Karpas-422 (cell line): ENCODE data around the gene LRR1. TPM values are rescaled to one million over a fixed set of nuclear protein-coding genes. Genes with fewer than 3 reads are reported as not detected.
"Not testable (repeated sequence)": the region's sequence is repeated elsewhere in the genome, so short reads cannot be mapped to it uniquely, and the experiment has no call there.

Source experiments
- DNase-seq: peaks from one replicate; pipeline ENCODE4 v3.0.0-alpha.2; 2015
- H2AFZ ChIP-seq: fragments of 200-600 bp; sonication (generic); 2 replicates; pipeline ENCODE4 v1.6.1; 2014; ENCODE audit warnings: antibody characterized with exemption, low read length, mixed read lengths
- H3K27ac ChIP-seq: fragments of 200-600 bp; sonication (generic); 2 replicates; pipeline ENCODE4 v1.5.1; 2014; ENCODE audit warnings: mild to moderate bottlenecking, low read length, moderate library complexity
- H3K27me3 ChIP-seq: fragments of 200-600 bp; sonication (generic); 2 replicates; pipeline ENCODE4 v1.6.1; 2014; ENCODE audit warnings: low read length, mixed read lengths
- H3K36me3 ChIP-seq: fragments of 200-600 bp; sonication (generic); 2 replicates; pipeline ENCODE4 v1.6.1; 2014; ENCODE audit warnings: low read length, mixed read lengths; ENCODE audit not compliant: insufficient read depth
- H3K4me1 ChIP-seq: fragments of 200-600 bp; sonication (generic); 2 replicates; pipeline ENCODE4 v1.6.1; 2014; ENCODE audit warnings: mild to moderate bottlenecking, low read length, mixed read lengths
- H3K4me2 ChIP-seq: fragments of 200-600 bp; sonication (generic); 2 replicates; pipeline ENCODE4 v1.6.1; 2014; ENCODE audit warnings: low read length, low read depth, mild to moderate bottlenecking; ENCODE audit not compliant: poor library complexity, severe bottlenecking
- H3K4me3 ChIP-seq: fragments of 200-600 bp; sonication (generic); 2 replicates; pipeline ENCODE4 v1.5.1; 2014; ENCODE audit warnings: mild to moderate bottlenecking, antibody characterized with exemption, low read length, mixed read lengths
- H3K79me2 ChIP-seq: fragments of 200-600 bp; sonication (generic); 2 replicates; pipeline ENCODE4 v1.6.1; 2014; ENCODE audit warnings: mild to moderate bottlenecking, low read length, mixed read lengths
- H3K9ac ChIP-seq: fragments of 200-600 bp; sonication (generic); 2 replicates; pipeline ENCODE4 v1.6.0; 2014; ENCODE audit warnings: low read length
- H3K9me2 ChIP-seq: fragments of 200-600 bp; sonication (generic), shearing (Covaris generic); replicated peaks from 2 replicates; pipeline ENCODE4 v1.6.0; 2014; ENCODE audit warnings: mild to moderate bottlenecking, low read length, moderate library complexity; ENCODE audit not compliant: insufficient read depth
- H3K9me3 ChIP-seq: fragments of 300-700, 200-600 bp; sonication (generic); 2 replicates; pipeline ENCODE4 v1.6.1; 2014; ENCODE audit warnings: low read length, mixed read lengths
- H4K20me1 ChIP-seq: fragments of 200-600 bp; sonication (generic); 2 replicates; pipeline ENCODE4 v1.6.1; 2014; ENCODE audit warnings: mild to moderate bottlenecking, antibody characterized with exemption, low read length, low read depth; ENCODE audit not compliant: insufficient read depth
- small RNA-seq: library from RNA; depleted of rRNA; stranded (forward); fragments of <200 nt; gene quantifications from one replicate; pipeline ENCODE3, GENCODE V24; 2014
- total RNA-seq: library from RNA; depleted of rRNA; stranded (reverse); fragments of >200 nt; shearing (Covaris generic); gene quantifications from 2 replicates; pipeline ENCODE4 v1.2.3, GENCODE V29; 2014; ENCODE audit warnings: low replicate concordance; rRNA removed

LRR1 gene
- total RNA-seq, 1 experiment from 2014 or later: 75.1 TPM

- Histone ChIP-seq H3K4me3 (no peak overlapping the region), H4K20me1 (0 out of 2 replicates have a peak, but pooled peaks cover 9% of the 10 kb centered on the region), H2AFZ (no peak overlapping the region), H3K9me3 (no peaks in the 10 kb centered on the region), H3K27ac (no peak overlapping the region), H3K4me2 (no peak overlapping the region), H3K36me3 (peaks cover 36% of the 10 kb centered on the region; the same call in 1 of the 2 replicates), H3K4me1 (peaks cover 14% of the 10 kb centered on the region; the same call in 1 of the 2 replicates), H3K9ac (no peak overlapping the region), H3K9me2 (no peaks in the 10 kb centered on the region), H3K27me3 (no peaks in the 10 kb centered on the region), H3K79me2 (peaks cover 69% of the 10 kb centered on the region)
- no peak for DNase-seq
Observed at GRCh38 chr14:49642163-49642562, 43.4 kb downstream of the LRR1 start.

- no peaks in the 10 kb centered on the region for H3K9me2 ChIP-seq
- no peak for DNase-seq
- H3K9me3 ChIP-seq: no peaks in the 10 kb centered on the region
- H3K27me3 ChIP-seq: no peaks in the 10 kb centered on the region
- no peak overlapping the region for H3K4me2 ChIP-seq
- H3K9ac ChIP-seq: no peak overlapping the region
- no peak overlapping the region for H3K27ac ChIP-seq
- no peaks in the 10 kb centered on the region for H4K20me1 ChIP-seq
- no peaks in the 10 kb centered on the region for H3K4me1 ChIP-seq
- H3K36me3 ChIP-seq: peaks cover 33% of the 10 kb centered on the region; the same call in 1 of the 2 replicates
- no peak overlapping the region for H3K4me3 ChIP-seq
- no peak overlapping the region for H2AFZ ChIP-seq
- H3K79me2 ChIP-seq: peaks cover 17% of the 10 kb centered on the region
Observed at GRCh38 chr14:49653508-49653907, 54.8 kb downstream of the LRR1 start.

GRCh38 chr14:49654511-49654910 lies 55.8 kb downstream of the LRR1 start:
- no peak for DNase-seq
- no peaks in the 10 kb centered on the region for H3K9me2 ChIP-seq
- H3K4me1 ChIP-seq: no peaks in the 10 kb centered on the region
- H3K9ac ChIP-seq: no peak overlapping the region
- H3K36me3 ChIP-seq: peaks cover 33% of the 10 kb centered on the region; the same call in 1 of the 2 replicates
- no peak overlapping the region for H3K4me2 ChIP-seq
- H3K9me3 ChIP-seq: no peaks in the 10 kb centered on the region
- no peak overlapping the region for H3K27ac ChIP-seq
- no peaks in the 10 kb centered on the region for H3K27me3 ChIP-seq
- H4K20me1 ChIP-seq: no peaks in the 10 kb centered on the region
- H3K4me3 ChIP-seq: no peak overlapping the region
- no peak overlapping the region for H2AFZ ChIP-seq
- peaks cover 14% of the 10 kb centered on the region for H3K79me2 ChIP-seq

GRCh38 chr14:49657500-49657899 lies 58.8 kb downstream of the LRR1 start:
- H3K27ac ChIP-seq, H3K9me3 ChIP-seq, H4K20me1 ChIP-seq, H3K9me2 ChIP-seq, H3K9ac ChIP-seq, H3K4me1 ChIP-seq, H3K4me3 ChIP-seq, H2AFZ ChIP-seq, DNase-seq, H3K4me2 ChIP-seq, H3K27me3 ChIP-seq: not testable (repeated sequence)
- Histone ChIP-seq H3K79me2 (peaks cover 21% of the 10 kb centered on the region), H3K36me3 (peaks cover 19% of the 10 kb centered on the region; the same call in 1 of the 2 replicates)

- no peak for DNase-seq
- no peak overlapping the region for H3K4me3 ChIP-seq
Observed at GRCh38 chr14:49659526-49660455, 61.1 kb downstream of the LRR1 start.

More at GRCh38 chr14:49659526-49660455, 61.1 kb downstream of the LRR1 start:
- no peak overlapping the region for H3K27ac ChIP-seq
- no peak overlapping the region for H3K4me2 ChIP-seq
- H3K9me2 ChIP-seq: no peaks in the 10 kb centered on the region
- H3K36me3 ChIP-seq: peaks cover 7% of the 10 kb centered on the region; the same call in 1 of the 2 replicates
- H3K27me3 ChIP-seq: no peaks in the 10 kb centered on the region
- H3K9ac ChIP-seq: no peak overlapping the region
- no peaks in the 10 kb centered on the region for H3K9me3 ChIP-seq
- H2AFZ ChIP-seq: no peak overlapping the region
- H3K4me1 ChIP-seq: no peaks in the 10 kb centered on the region
- H3K79me2 ChIP-seq: peaks cover 21% of the 10 kb centered on the region
- no peaks in the 10 kb centered on the region for H4K20me1 ChIP-seq

Small RNAs within 50 kb of the gene (small RNA-seq; reads per million reads assigned to genes)
- gene AL139099.3 (not detected), gene AL139099.4 (not detected), gene RF00019 (not detected), gene RNA5SP384 (not detected)

Other genes with a start within 250 kb of the LRR1 start
- gene RPS29, start 12.6 kb upstream of the LRR1 start, total RNA-seq: 4,193 and 11,491 TPM in 2 replicates
- gene RPL36AL, start 21.7 kb downstream of the LRR1 start, total RNA-seq: 396 and 770 TPM in 2 replicates
- 74.0 and 82.5 TPM in 2 replicates for gene MGAT2, start 21.9 kb downstream of the LRR1 start, total RNA-seq
- gene DNAAF2, start 36.3 kb downstream of the LRR1 start, total RNA-seq: 23.1 and 29.7 TPM in 2 replicates
- gene POLE2, start 89.3 kb downstream of the LRR1 start, total RNA-seq: 21.0 and 51.0 TPM in 2 replicates
- gene KLHDC1, start 94.2 kb downstream of the LRR1 start, total RNA-seq: 1.5 and 1.7 TPM in 2 replicates
- gene KLHDC2, start 169.2 kb downstream of the LRR1 start, total RNA-seq: 148 and 167 TPM in 2 replicates